Fibroblast of lung (primary cell): Measurements from ENCODE around the gene CDHR4. TPM values are rescaled to one million over a fixed set of nuclear protein-coding genes. Genes with fewer than 3 reads are reported as not detected.

Experiments
- DNase-seq, 2 donors: peaks; one replicate each; pipeline versions ENCODE4 v3.0.0 to v3.0.0-alpha.2; 2010; ENCODE audit warnings: low read depth in 2 of 2
- H2AFZ ChIP-seq: 2 replicates; pipeline ENCODE4 v1.5.1; 2012; ENCODE audit warnings: low read length, control low read depth, inconsistent platforms
- H3K27ac ChIP-seq: 2 replicates; pipeline ENCODE4 v1.5.1; 2011; ENCODE audit warnings: low read length, control low read depth; ENCODE audit not compliant: insufficient read depth
- H3K27me3 ChIP-seq: 2 replicates; pipeline ENCODE4 v1.5.1; 2011; ENCODE audit warnings: mild to moderate bottlenecking, low read length; ENCODE audit not compliant: control insufficient read depth, insufficient read depth
- H3K36me3 ChIP-seq: 2 replicates; pipeline ENCODE4 v1.5.1; 2011; ENCODE audit warnings: low read length; ENCODE audit not compliant: control insufficient read depth, insufficient read depth
- H3K4me1 ChIP-seq: 2 replicates; pipeline ENCODE4 v1.5.1; 2011; ENCODE audit warnings: low read length; ENCODE audit not compliant: control insufficient read depth, insufficient read depth; ENCODE audit errors: extremely low read depth
- H3K4me2 ChIP-seq: 2 replicates; pipeline ENCODE4 v1.5.1; 2011; ENCODE audit warnings: low read length, control low read depth; ENCODE audit not compliant: insufficient read depth; ENCODE audit errors: extremely low read depth
- H3K4me3 ChIP-seq, 4 experiments: fragments of 200-600 bp in 1 of 4; sonication (generic) in 1 of 4; replicated peaks in 1 of 4; 2 replicates each; pipeline ENCODE4 v1.5.1; 2011 to 2016; ENCODE audit warnings: low read length in 4 of 4, low read depth in 3 of 4, mild to moderate bottlenecking in 3 of 4, control low read depth in 2 of 4, inconsistent platforms in 1 of 4, mixed read lengths in 1 of 4; ENCODE audit not compliant: insufficient read depth in 1 of 4; ENCODE audit errors: control extremely low read depth in 1 of 4
- H3K79me2 ChIP-seq: 2 replicates; pipeline ENCODE4 v1.5.1; 2012; ENCODE audit warnings: mild to moderate bottlenecking, low read length, inconsistent platforms; ENCODE audit not compliant: control insufficient read depth, insufficient read depth
- H3K9ac ChIP-seq: 2 replicates; pipeline ENCODE4 v1.5.1; 2011; ENCODE audit warnings: mild to moderate bottlenecking, low read length, control low read depth; ENCODE audit not compliant: insufficient read depth
- H3K9me3 ChIP-seq: 2 replicates; pipeline ENCODE4 v1.5.1; 2012; ENCODE audit warnings: low read depth, low read length; ENCODE audit not compliant: control insufficient read depth, insufficient read depth
- H4K20me1 ChIP-seq: 2 replicates; pipeline ENCODE4 v1.5.1; 2011; ENCODE audit warnings: low read length; ENCODE audit not compliant: control insufficient read depth, insufficient read depth; ENCODE audit errors: extremely low read depth
- EZH2 ChIP-seq: IDR thresholded peaks from 2 replicates; pipeline ENCODE4 v1.5.1; 2012; ENCODE audit warnings: low read length, control low read depth, mild to moderate bottlenecking; ENCODE audit errors: missing control alignments
- polyA plus RNA-seq, 2 donors: library from polyadenylated mRNA; depleted of rRNA in 1 of 2; stranded (reverse) in 1 of 2; unstranded in 1 of 2; fragments of >200 nt; gene quantifications; 2 replicates each; pipeline ENCODE4 v1.2.1, GENCODE V29; 2011 to 2012; ENCODE audit warnings: missing spikeins in 1 of 2
- total RNA-seq: library from RNA; depleted of rRNA; stranded (reverse); fragments of >200 nt; gene quantifications from 2 replicates; pipeline ENCODE4 v1.2.1, GENCODE V29; 2014
- TF ChIP-seq, protein P1 (sequence below), 2 donors: IDR thresholded peaks in 1 of 2; conservative IDR thresholded peaks in 1 of 2; 1 replicate in 1 of 2; 2 replicates in 1 of 2; pipeline ENCODE4 v1.5.1; 2011 to 2012; ENCODE audit warnings: low read length in 2 of 2, control low read depth in 1 of 2, inconsistent platforms in 1 of 2, low read depth in 1 of 2, mild to moderate bottlenecking in 1 of 2

The CDHR4 gene
- total and polyA plus RNA-seq, 2 donors (not counting 1 experiment from before 2014, with no cell fraction given) = not detected

DNA sequence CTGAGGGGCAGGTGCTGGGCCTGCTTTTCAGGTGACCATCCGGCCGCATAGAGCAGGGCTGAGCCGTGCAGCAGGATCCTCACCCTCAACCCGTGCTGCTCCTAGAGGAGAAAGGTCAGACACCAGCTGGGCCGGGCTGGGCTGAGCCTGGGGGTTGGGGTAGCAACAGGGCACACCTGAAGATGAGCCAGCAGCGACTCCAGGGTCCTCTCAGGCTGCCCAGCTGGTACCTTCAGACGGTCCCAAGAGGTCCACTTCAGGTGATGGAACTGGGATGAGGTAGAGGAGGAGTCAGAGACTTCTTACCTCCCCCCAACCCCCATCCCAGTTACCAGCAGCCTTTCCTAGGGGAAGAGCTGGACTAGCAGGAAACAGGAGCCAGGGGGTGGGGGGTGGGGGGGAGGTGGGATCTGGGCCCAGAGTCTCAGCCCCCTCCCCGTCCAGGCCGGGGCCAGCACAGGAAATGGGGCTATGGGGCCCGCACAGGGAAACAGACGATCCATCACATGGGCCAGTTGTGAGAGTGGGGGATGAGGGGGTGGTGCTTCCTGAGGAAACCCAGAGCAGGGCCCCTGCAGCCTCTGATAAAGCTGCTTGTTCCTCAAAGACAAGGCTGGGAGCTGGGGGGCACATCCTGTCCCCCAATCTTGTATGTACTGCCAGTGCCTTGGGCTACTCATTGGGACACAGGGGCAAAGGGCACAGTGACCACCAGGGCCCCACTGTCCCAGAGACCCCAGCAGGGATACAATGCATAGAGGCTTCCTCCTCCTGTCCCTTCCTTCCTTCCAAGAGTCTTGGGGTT is 6.4 kb upstream of the CDHR4 start:
- TF ChIP-seq, protein P1, sequence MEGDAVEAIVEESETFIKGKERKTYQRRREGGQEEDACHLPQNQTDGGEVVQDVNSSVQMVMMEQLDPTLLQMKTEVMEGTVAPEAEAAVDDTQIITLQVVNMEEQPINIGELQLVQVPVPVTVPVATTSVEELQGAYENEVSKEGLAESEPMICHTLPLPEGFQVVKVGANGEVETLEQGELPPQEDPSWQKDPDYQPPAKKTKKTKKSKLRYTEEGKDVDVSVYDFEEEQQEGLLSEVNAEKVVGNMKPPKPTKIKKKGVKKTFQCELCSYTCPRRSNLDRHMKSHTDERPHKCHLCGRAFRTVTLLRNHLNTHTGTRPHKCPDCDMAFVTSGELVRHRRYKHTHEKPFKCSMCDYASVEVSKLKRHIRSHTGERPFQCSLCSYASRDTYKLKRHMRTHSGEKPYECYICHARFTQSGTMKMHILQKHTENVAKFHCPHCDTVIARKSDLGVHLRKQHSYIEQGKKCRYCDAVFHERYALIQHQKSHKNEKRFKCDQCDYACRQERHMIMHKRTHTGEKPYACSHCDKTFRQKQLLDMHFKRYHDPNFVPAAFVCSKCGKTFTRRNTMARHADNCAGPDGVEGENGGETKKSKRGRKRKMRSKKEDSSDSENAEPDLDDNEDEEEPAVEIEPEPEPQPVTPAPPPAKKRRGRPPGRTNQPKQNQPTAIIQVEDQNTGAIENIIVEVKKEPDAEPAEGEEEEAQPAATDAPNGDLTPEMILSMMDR (conservative IDR thresholded peaks at IDR 0.05 in 1 of 2, IDR thresholded peaks at IDR 0.05 in 1 of 2; ENCODE audit: low read depth in 1 of 2, low read length in 2 of 2) = no peak
- no peak for TF ChIP-seq EZH2
- Histone ChIP-seq H3K4me3 (peak overlapping the region in 1 of 4 experiments; percentile 14), H4K20me1 (no peaks in the 10 kb centered on the region), H3K9ac (no peak overlapping the region), H2AFZ (no peak overlapping the region), H3K79me2 (no peaks in the 10 kb centered on the region), H3K27ac (no peak overlapping the region), H3K36me3 (peaks cover 6% of the 10 kb centered on the region), H3K4me1 (peaks cover 26% of the 10 kb centered on the region), H3K9me3 (no peaks in the 10 kb centered on the region), H3K4me2 (no peak overlapping the region), H3K27me3 (no peaks in the 10 kb centered on the region)
- DNase-seq = peak in 1 of 2 donors; percentile 46

DNA sequence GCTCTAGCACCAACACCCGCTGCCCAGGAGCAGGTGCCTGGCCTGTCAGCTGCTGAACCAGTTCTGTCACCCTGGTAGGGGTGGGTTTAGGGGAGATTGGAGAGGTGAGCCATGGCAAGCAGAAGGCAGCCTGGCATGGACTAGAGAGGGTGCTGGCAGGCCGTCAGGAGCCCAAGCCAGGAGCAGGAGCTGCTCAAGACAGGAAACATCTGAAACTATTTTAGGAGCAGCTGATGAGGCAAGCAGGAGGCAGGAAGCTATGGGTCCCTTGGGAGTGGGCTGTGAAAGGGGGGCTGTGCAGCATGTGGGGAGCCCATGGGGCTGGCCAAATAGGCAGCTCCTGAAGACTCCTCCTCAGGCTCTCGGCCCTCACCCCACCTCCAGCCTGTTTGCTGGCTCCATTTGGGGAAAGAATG is 5.7 kb upstream of the CDHR4 start:
- peak overlapping the region; percentile 37 for H3K4me2 ChIP-seq

More for the DNA sequence above, 5.7 kb upstream of the CDHR4 start:
- H3K9ac ChIP-seq = no peak overlapping the region
- no peaks in the 10 kb centered on the region for H3K9me3 ChIP-seq
- H3K36me3 ChIP-seq = peaks cover 5% of the 10 kb centered on the region
- H3K27me3 ChIP-seq = no peaks in the 10 kb centered on the region
- peak; percentile 21 to 88 for DNase-seq
- H3K79me2 ChIP-seq = no peaks in the 10 kb centered on the region
- no peak overlapping the region for H3K4me3 ChIP-seq
- no peaks in the 10 kb centered on the region for H4K20me1 ChIP-seq
- H3K4me1 ChIP-seq = peaks cover 26% of the 10 kb centered on the region
- no peak overlapping the region for H2AFZ ChIP-seq
- TF ChIP-seq EZH2 = no peak
- TF ChIP-seq, protein P1 (conservative IDR thresholded peaks at IDR 0.05 in 1 of 2, IDR thresholded peaks at IDR 0.05 in 1 of 2; ENCODE audit: low read depth in 1 of 2, low read length in 2 of 2) = no peak
- H3K27ac ChIP-seq = peak overlapping the region; percentile 34
